ENCODE results near the gene ERICH2. TPM values are rescaled to one million over a fixed set of nuclear protein-coding genes. Genes with fewer than 3 reads are reported as not detected.

Gene ERICH2
- polyA plus RNA-seq, 1 donor = 0.24 TPM

- no peak for DNase-seq (ENCODE audit: low read depth)
Observed at GRCh38 chr2:170762760-170763159, 7.4 kb upstream of the ERICH2 start.

DNA sequence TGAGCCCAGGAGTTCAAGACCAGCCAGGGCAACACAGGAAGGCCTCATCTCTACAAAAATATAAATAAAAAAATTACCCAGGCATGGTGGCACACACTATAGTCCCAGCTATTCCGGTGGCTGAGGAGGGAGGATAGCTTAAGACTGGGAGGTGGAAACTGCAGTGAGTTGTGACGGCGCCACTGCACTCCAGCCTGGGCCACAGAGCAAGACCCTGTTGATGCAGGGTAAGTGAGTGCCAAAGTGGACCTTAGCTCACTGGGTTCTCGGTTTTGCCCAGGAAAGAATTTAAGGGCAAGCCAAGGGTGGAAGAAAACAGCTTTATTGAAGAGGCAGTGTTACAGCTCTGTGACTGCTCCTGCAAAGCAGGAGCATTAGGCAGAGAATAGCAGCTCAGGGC, 6.9 kb upstream of the ERICH2 start:
- DNase-seq (ENCODE audit: low read depth) = no peak

DNA sequence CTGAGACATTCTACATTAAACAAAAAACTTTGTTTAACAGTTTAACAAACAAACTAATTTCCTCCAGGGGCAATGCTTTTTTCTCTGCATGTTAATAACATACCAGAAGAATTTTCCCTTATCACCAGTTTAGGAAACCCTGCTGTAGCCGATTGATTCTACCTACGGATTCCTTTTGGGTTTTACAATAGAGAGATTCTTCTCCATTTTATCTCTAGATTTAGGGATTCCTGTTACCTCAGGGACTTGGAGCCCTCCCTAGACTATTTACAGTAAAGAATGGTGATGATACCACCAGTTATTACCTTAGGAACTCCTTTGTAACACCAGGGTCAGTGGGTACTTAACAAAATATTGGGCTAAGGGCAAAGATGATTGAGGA, 5.3 kb upstream of the ERICH2 start:
- DNase-seq (ENCODE audit: low read depth) = no peak

DNA sequence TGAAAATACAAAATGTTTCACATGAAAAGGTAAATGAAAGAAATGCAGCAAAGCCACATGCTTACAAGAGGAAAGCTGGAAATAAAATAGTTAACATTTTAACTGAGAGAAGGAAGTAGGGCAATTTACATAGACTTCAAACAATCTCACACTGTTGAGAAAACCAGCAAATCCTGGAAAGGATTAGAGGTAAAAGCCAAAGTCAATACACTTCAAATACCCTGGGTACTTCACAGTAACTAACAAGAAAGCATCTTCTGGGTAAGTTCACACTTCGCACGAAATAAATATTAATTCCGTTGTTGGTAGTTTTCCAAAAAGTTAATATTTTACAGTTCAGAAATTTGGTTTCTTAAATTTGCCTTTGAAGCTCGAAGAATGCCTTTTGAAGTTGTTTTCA, 3.5 kb upstream of the ERICH2 start:
- no peak for DNase-seq (ENCODE audit: low read depth)

GRCh38 chr2:170770606-170771420, 635 bp downstream of the ERICH2 start:
- DNase-seq (ENCODE audit: low read depth) = no peak

DNA sequence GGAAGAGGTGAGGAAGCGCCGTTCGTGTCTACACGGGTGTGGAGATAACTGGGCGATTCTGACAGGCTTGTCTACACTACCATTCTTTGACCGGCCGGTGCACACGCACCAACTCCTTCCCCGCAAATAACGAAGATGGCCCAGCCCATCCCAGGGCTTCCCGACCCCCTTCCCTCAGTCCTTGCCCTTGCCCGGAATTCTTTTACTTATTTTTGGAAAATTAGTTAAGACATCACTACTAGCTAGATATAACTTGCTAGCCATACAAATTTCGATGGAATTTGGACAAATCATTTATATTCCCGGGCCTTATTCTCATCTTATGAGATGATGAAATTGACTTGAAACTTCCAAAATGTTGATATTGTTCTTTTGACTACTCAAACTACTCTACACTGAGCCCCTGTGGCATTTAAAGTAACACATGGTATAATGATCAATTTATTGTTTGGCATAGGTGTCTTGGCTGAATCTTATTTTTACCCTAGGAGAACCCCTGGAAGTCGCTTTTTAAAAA, 1.3 kb downstream of the ERICH2 start:
- DNase-seq (ENCODE audit: low read depth) = no peak

DNA sequence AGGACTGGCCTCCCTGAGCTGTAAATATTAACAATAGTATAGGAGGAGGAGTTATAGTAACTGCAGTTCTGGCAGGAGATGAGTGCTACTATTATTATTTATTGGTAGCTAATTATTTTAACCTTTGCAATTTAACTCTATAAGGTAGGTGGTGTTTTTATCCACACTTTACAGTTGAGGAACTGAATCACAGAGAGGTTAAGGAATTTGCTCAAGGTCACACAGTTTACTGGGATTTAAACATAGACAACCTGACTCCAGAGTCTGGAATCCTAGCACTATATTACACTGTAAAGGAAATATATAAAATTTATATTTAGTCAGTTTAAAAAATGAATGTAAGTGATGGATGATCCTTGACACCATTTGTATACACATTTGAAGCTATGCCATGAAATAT, 2.1 kb downstream of the ERICH2 start:
- no peak for DNase-seq (ENCODE audit: low read depth)

GRCh38 chr2:170774074-170774473, 3.9 kb downstream of the ERICH2 start:
- DNase-seq (ENCODE audit: low read depth) = no peak

GRCh38 chr2:170778900-170779299, 8.7 kb downstream of the ERICH2 start:
- DNase-seq (ENCODE audit: low read depth) = no peak

- DNase-seq (ENCODE audit: low read depth) = no peak
Observed at GRCh38 chr2:170779304-170779703, 9.1 kb downstream of the ERICH2 start.

GRCh38 chr2:170782673-170783072, 12.5 kb downstream of the ERICH2 start:
- no peak for DNase-seq (ENCODE audit: low read depth)

- DNase-seq (ENCODE audit: low read depth) = no peak
Observed at GRCh38 chr2:170783549-170783948, 13.4 kb downstream of the ERICH2 start.

DNA sequence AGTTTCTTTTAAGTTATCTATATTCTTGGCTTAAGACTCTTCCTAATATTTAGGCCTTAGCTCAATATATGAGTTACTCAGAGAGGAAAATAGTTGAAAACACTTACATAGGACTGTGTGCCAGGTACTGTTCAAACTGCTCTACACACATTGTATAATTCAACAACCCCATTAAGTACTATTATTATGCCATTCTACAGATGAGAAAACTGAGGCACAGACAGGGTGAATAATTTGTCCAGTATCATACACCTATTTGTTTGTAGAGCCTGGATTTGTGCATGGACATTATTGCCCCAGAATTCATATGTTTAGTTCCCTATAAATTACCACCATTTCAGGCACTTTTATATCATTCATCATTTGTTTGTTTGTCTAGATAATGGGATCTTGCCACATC, 28.8 kb downstream of the ERICH2 start:
- no peak for DNase-seq (ENCODE audit: low read depth)

DNA sequence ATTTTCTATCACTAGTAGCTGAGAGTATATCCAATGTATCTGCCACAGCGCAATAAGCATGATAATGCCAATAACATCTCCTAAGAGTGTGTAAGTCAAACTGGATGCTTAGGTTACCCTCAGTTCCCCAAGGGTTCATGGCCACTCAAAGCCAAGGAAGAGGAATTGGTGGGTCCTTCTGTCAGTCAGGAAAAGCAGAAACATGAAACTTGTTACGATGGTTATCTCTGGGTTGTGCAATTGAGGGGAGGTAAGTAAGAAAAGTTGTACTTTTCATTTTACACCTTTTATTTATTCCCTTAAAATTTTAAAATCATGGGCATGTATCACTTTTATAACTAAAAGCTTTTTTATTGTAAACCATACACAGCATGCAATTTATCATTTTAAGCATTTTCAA, 36.4 kb downstream of the ERICH2 start:
- no peak for DNase-seq (ENCODE audit: low read depth)

- peak; percentile 83 for DNase-seq (ENCODE audit: low read depth)
Observed at GRCh38 chr2:170812710-170813600, 42.8 kb downstream of the ERICH2 start.

DNA sequence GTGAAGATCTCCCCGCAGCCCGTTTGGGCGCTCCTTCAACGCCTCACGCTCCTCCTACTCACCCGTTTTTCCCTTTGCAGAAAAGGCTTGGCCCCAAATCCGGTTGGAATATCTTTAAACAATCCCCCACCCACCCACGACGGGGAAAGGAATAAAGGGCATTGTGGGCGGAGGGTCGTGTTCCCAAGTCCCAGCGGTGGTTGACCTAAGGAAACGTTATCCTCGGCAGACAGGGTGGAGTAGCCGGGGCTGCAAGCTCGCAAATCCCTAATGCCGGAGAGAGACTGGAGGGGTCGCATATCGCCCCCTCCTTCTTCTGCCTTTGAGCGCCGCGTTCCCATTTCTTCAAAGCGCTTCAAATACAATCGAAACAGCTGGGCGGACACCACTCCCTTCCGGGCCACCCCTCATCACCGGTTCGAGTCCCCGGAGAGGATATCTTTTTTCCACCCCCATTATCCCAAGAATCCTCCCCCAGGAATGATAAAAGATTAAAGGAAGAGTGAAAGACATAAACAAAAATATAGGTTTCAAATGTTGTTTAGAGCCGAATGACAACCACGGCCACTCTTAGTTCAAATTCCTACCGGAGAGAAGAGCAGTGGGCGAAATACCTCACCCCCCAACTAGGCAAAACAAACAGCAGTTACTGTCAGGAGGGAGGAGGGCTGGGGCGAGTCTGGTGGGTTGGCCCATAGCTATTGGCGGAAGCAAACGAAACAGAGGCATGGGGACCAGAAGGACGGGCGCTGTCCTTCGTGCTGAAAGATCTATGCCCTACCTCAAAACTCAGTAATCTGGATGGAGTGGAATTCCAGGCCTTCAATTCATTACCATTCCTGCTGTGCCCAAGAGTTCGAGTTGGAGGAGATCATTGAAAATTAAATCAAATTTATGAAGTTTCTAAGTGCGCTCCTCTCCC, 43.7 kb downstream of the ERICH2 start:
- DNase-seq (ENCODE audit: low read depth) = peak; percentile 40

- DNase-seq (ENCODE audit: low read depth) = no peak
Observed at GRCh38 chr2:170814533-170815230, 44.5 kb downstream of the ERICH2 start.

- no peak for DNase-seq (ENCODE audit: low read depth)
Observed at GRCh38 chr2:170815311-170815710, 45.1 kb downstream of the ERICH2 start.

DNA sequence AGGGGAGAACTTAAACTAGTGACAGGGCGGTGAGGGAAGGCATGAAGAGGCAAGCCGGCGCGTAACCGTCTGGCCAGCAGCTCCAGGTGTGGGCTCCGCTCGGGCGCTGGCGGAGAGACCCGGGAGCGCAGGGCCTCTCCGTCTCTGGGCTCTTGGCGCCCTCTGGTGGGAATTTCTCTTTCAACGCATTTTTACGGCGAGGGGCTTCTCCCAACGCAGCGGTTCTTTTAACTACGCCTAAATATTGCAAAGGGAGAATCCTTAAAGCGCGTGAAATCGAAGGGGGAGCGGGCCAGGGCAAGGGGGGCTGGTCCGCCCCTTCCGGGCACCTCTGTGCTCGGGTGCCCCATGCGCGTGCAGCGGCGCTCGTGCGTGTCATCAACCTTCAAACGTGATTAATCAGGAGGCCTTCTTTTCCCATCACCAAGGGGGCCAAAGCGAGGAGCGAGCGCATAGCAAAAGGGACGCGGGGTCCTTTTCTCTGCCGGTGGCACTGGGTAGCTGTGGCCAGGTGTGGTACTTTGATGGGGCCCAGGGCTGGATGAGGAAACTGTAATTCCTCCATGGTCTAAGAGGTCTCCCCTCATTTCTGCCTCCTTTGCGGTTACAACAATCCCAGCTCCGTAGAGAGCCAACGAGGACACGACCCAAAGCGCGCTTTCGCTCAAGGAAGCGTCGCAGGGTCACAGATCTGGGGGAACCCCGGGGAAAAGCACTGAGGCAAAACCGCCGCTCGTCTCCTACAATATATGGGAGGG, 45.7 kb downstream of the ERICH2 start:
- no peak for DNase-seq (ENCODE audit: low read depth)

DNA sequence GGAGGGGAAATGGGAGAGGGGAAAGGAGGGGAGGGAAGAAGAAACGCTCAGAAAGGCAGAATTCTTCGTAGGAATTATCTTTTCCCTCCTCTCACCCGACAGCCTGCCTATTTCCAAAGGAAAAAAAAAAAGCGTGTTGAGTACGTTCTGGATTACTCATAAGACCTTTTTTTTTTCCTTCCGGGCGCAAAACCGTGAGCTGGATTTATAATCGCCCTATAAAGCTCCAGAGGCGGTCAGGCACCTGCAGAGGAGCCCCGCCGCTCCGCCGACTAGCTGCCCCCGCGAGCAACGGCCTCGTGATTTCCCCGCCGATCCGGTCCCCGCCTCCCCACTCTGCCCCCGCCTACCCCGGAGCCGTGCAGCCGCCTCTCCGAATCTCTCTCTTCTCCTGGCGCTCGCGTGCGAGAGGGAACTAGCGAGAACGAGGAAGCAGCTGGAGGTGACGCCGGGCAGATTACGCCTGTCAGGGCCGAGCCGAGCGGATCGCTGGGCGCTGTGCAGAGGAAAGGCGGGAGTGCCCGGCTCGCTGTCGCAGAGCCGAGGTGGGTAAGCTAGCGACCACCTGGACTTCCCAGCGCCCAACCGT, 46.4 kb downstream of the ERICH2 start, which contains the start of gene GAD1:
TSS of gene GAD1 (plus strand) at position 384 of the 589 bp plus-strand sequence. CDS start 1,705 bp downstream, outside the sequence.
- DNase-seq (ENCODE audit: low read depth) = no peak

All from forelimb muscle (tissue), 1 donor.